Kidney (tissue), 14 donors: ENCODE data around the gene ACTR6. TPM values are rescaled to one million over a fixed set of nuclear protein-coding genes. Genes with fewer than 3 reads are reported as not detected.

Experiments
- DNase-seq, 5 donors: peaks; one replicate each; pipeline ENCODE4 v3.0.0-alpha.2; 2013 to 2020
- FAIRE-seq: peaks from 2 replicates; lab custom pipeline; 2012; peaks lifted over from hg19 to GRCh38; lab: Jason Lieb, UNC
- H3K27ac ChIP-seq, 2 donors: one replicate each; pipeline ENCODE4 v1.7.0; 2013; ENCODE audit warnings: low read depth in 2 of 2, low read length in 2 of 2, inconsistent platforms in 1 of 2
- H3K27me3 ChIP-seq: one replicate; pipeline ENCODE4 v1.7.1; 2013; ENCODE audit warnings: low read length, inconsistent platforms; ENCODE audit not compliant: control insufficient read depth, insufficient read depth
- H3K36me3 ChIP-seq, 3 donors: one replicate each; pipeline versions ENCODE4 v1.7.0 to v1.7.1; 2013; ENCODE audit warnings: low read length in 3 of 3, control low read depth in 1 of 3, inconsistent platforms in 1 of 3; ENCODE audit not compliant: insufficient read depth in 3 of 3, control insufficient read depth in 2 of 3
- H3K4me1 ChIP-seq, 3 donors: one replicate each; pipeline versions ENCODE4 v1.7.0 to v1.7.1; 2013; ENCODE audit warnings: low read length in 3 of 3, inconsistent platforms in 1 of 3, low read depth in 1 of 3; ENCODE audit not compliant: control insufficient read depth in 2 of 3, insufficient read depth in 2 of 3
- H3K4me3 ChIP-seq, 3 donors: one replicate each; pipeline versions ENCODE4 v1.7.0 to v1.8.1; 2013; ENCODE audit warnings: low read length in 3 of 3, control low read depth in 1 of 3, inconsistent platforms in 1 of 3
- H3K9ac ChIP-seq, 3 donors: one replicate each; pipeline versions ENCODE4 v1.7.0 to v1.7.1; 2013; ENCODE audit warnings: low read length in 3 of 3, control low read depth in 1 of 3, inconsistent platforms in 1 of 3
- H3K9me3 ChIP-seq, 3 donors: one replicate each; pipeline versions ENCODE4 v1.7.0 to v1.7.1; 2013; ENCODE audit warnings: low read length in 3 of 3, control low read depth in 1 of 3, inconsistent platforms in 1 of 3; ENCODE audit not compliant: control insufficient read depth in 2 of 3, insufficient read depth in 1 of 3
- CTCF ChIP-seq: IDR thresholded peaks from 3 replicates; pipeline ENCODE4 v1.5.1; 2012; ENCODE audit warnings: mild to moderate bottlenecking, moderate library complexity, borderline replicate concordance; ENCODE audit not compliant: insufficient read depth; ENCODE audit errors: extremely low read depth
- intact Hi-C: fragments of 100-400 bp; cut with DNase I; formaldehyde crosslinking; loops from one replicate; pipeline ENCODE4 v1.11.1; 2022
- polyA plus RNA-seq: library from polyadenylated mRNA; stranded (reverse); fragments of 350-450 nt; fragmentation: Illumina TruSeq; extraction: RNeasy Lipid Tissue Mini Kit (QIAGEN cat#74804); gene quantifications from one replicate; pipeline ENCODE4 v1.2.3, GENCODE V29; 2014; ENCODE audit warnings: low read depth, low replicate concordance; ENCODE audit not compliant: insufficient read depth
- total RNA-seq: library from RNA; stranded (reverse); fragmentation: NEBNext Ultra II Directional; extraction: Animal tissue kit (Norgen Biotek cat#: 25700); gene quantifications from one replicate; pipeline ENCODE4 v1.2.1, GENCODE V29; 2021
- donor health status: control.
- donor health status: control.
- donor health status: control.
- donor health status: control.
- donor health status: control.
- donor health status: DM: yes; HTN: yes; CAD: no.
- donor health status: Normal renal cell carcinoma (clear cell type).

Gene ACTR6
- total and polyA plus RNA-seq, 2 donors from 2014 or later: 23.1 to 29.2 TPM

- H3K9ac ChIP-seq: no peak overlapping the region
- DNase-seq: no peak
- intact Hi-C loops: no loop called here
- no peak overlapping the region for H3K4me3 ChIP-seq
- no peaks in the 10 kb centered on the region for H3K36me3 ChIP-seq
- no peak for TF ChIP-seq CTCF
- no peak overlapping the region for H3K27ac ChIP-seq
- FAIRE-seq: no peak
- H3K9me3 ChIP-seq: no peaks in the 10 kb centered on the region
- no peaks in the 10 kb centered on the region for H3K4me1 ChIP-seq
- H3K27me3 ChIP-seq: no peaks in the 10 kb centered on the region
These were observed 43.2 kb upstream of the ACTR6 start for GRCh38 chr12:100157427-100157821.

- Histone ChIP-seq H3K4me3 (no peak overlapping the region), H3K9ac (no peak overlapping the region), H3K4me1 (no peaks in the 10 kb centered on the region), H3K27me3 (no peaks in the 10 kb centered on the region), H3K27ac (no peak overlapping the region), H3K36me3 (no peaks in the 10 kb centered on the region), H3K9me3 (no peaks in the 10 kb centered on the region)
- intact Hi-C loops: no loop called here
- no peak for TF ChIP-seq CTCF
- FAIRE-seq (no peak), DNase-seq (no peak)
These were observed 42.1 kb upstream of the ACTR6 start for GRCh38 chr12:100158535-100158934.

GRCh38 chr12:100159391-100160104, 41.1 kb upstream of the ACTR6 start:
- Histone ChIP-seq H3K9me3 (no peaks in the 10 kb centered on the region), H3K9ac (no peak overlapping the region), H3K36me3 (no peaks in the 10 kb centered on the region), H3K27ac (no peak overlapping the region), H3K4me1 (peaks cover 0 to 7% (median 0%) of the 10 kb centered on the region in 3 donors), H3K27me3 (no peaks in the 10 kb centered on the region), H3K4me3 (no peak overlapping the region)
- intact Hi-C loops: no loop called here
- FAIRE-seq (no peak), DNase-seq (no peak)
- TF ChIP-seq CTCF: no peak
